ENCODE measurements around the gene DBX1.

- TF ChIP-seq CTCF (IDR thresholded peaks at IDR 0.05) (no peak), POLR2A (IDR thresholded peaks at IDR 0.05) (no peak)
Observed at GRCh38 chr11:20177136-20177535, 16.9 kb upstream of the DBX1 start.

All from ovary (tissue), 3 donors.